ENCODE measurements around the gene OR7D2.
"Not testable (repeated sequence)": the region's sequence is repeated elsewhere in the genome, so short reads cannot be mapped to it uniquely, and the experiment has no call there.

Gene OR7D2

DNA sequence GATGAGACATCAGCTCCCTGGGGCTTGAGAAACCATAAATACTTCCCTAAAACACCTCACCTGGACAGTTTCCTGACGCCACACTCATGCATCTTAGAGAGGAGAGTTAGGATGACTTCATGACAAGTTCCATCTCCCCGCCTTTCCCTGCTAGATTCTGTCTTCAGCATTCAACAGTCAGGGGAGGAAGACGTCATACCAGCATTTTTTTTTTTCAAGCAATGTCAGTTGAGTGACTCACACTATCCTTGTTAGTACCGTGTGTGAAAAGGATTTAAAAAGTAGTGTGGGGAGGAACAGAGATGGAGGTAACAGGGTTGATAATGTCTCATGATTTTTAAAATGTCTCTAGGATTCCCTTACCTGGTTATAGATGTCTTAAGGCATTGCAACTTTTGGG, at the start of gene OR7D2:
Gene OR7D2 (plus strand): TSS at position 79 of the 400 bp plus-strand sequence. CDS start 6,803 bp downstream, outside the sequence.
- no peak for DNase-seq

DNA sequence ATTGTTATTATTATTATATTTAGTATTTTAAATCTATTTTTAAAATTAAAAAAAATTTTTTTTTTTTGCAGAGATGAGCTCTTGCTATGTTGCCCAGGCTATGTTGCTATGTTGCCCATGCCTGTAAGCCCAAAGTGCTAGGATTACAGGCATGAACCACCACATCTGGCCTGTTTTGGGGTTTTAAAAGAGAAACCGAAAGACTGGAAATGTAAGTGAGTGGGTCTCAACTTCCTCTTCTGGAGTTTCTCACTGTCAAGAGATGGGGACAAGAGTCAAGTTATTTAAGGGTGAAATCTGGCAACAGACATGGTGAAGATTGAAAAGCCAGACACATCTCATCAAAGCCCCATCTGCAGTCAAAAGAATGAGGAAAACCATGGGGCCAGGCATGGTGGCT, 47.8 kb upstream of the OR7D2 start:
- no peak for DNase-seq

DNA sequence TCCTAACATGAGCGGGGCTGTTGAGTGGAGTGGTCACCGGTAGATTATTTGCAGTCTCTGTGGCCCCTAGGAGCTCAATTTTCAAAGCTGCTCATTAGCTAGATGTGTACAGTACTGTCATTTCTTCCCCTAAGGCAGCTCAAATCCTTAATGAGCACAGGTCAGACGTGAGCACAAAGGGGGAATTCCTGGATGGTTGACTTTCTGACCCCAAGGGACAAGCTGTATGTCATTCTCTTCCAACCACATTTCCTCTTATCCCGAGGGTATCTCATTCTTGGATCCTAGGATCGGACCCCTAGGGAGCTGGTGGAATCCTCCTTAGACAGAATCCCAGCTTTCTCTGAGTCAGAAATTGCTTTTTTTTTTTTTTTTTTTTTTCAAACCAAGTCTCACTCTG, 46.4 kb upstream of the OR7D2 start:
- DNase-seq = no peak

- DNase-seq = no peak
Measured at GRCh38 chr19:9139609-9140158, 39.1 kb upstream of the OR7D2 start.

DNA sequence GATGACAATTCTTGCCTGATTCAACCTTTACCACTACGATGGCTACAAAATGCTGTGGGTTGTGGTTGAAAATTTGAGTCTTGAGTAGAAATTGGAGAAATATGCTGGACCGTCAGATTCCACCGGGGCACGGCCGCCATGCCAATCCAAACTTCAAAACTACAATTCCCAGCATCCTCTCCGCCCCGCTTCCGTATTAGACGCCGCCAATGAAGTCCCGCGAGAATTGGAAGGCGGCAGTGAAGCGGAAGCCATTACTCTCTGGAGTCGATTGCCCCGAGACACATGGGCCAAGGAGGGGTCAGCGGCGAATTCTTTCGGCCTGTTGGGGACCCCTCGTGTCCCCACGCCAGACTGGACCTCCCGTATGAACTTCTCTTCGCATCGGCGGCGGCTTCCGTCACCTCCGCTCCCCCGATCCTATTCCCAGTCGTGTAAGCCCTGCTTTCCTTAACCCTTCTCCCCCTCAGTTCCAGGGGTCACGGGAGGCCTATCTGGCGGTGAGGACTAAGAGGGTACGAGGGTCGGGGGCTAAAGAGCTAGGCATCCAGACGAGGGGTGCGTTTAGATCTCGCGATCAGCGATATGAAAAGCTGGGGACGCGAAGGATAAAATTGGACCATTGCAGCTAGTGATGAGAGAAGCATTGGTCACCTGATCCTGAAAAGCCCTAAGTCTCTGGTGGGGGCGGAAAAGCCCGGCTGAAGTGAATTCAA, 38.5 kb upstream of the OR7D2 start, which contains the start of gene ZNF317:
Gene ZNF317 (plus strand): TSS at position 239 of the 716 bp plus-strand sequence. CDS start 15,620 bp downstream, outside the sequence.
- peak; percentile 88 for DNase-seq

GRCh38 chr19:9144920-9145319, 33.9 kb upstream of the OR7D2 start:
- no peak for DNase-seq

DNA sequence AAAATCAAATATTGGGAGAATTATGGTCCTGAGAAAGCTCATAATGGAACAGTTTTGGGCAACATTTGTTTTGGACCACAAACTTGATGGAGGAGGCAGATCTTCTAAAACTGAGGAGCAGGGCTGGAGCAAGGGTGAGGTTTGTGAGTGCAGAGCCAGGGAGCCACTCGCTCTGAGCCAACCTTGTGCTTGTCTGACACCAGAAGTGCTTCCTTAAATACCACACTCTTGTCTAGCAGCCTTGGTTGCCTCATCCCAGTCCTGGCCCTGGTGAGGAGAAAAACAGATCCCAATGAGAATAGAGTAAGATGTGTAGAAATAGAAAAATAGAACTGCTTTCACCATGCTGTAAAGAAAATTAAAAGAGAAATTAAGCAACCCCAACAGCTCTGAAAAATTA, 31.9 kb upstream of the OR7D2 start:
- DNase-seq = no peak

DNA sequence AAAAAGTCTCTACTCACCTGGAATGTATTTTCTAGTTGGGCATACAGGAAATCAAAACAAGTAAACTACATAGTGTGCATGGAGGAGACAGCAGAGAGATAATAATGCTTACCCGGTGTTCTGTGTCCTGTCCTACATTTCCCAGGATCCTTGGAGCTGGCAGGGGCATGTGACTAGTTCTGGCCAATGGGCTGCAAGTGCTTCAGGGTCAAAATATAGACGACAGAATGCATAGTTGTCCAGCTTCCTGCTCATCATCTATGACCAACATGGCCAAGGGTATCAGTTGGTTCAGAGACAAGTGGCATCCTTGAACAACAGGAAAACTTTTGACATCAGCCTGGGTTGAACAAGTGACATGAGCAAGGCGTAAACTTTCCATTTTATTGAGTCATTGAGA, 30.1 kb upstream of the OR7D2 start:
- DNase-seq = no peak

- no peak for DNase-seq
Measured at GRCh38 chr19:9149997-9150396, 28.8 kb upstream of the OR7D2 start.

- DNase-seq = no peak
Measured at GRCh38 chr19:9150650-9151049, 28.1 kb upstream of the OR7D2 start.

DNA sequence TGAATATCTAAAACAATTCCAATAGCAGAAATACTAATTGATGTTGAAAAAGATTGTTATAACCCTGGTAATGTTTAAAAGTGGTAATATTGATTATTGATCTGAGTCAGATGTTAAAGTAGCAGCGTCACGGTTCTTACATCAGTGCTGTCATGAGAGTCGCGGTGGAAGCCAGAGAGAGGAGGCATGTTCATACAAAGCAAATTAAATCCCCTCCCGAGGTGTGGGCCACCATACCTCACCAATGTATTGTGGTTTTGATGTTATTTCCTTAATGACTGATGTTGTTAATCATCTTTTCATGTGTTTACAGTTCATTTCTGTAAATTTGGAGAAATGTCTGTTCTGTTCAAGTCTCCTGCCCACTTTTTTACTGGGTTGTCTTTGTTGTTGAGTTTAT, 27.4 kb upstream of the OR7D2 start:
- DNase-seq = no peak

GRCh38 chr19:9155591-9155990, 23.2 kb upstream of the OR7D2 start:
- DNase-seq = no peak

DNA sequence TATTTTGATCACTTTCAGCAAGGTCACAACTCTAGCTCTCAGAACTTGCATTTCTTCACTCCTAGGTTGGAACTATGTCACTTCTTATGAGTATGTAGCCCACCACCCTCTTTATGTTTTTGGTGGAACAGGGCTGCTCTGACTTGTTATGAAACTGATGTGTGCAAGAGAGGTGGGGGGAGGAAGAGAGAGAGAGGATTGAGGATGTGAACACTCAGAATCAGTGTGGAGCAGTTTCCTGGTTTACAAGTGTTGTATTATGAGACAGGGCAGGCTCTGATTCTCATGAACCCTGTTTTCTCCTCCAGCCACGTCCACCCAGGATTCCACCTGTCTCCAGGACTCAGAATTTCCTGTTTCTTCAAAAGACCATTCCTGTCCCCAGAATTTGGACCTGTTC, 22.5 kb upstream of the OR7D2 start:
- DNase-seq = no peak

- no peak for DNase-seq
Measured at GRCh38 chr19:9159891-9160290, 18.9 kb upstream of the OR7D2 start.

- no peak for DNase-seq
Measured at GRCh38 chr19:9161427-9161826, 17.4 kb upstream of the OR7D2 start.

- DNase-seq = no peak
Measured at GRCh38 chr19:9165261-9165660, 13.5 kb upstream of the OR7D2 start.

- DNase-seq = no peak
Measured at GRCh38 chr19:9166846-9167245, 11.9 kb upstream of the OR7D2 start.

DNA sequence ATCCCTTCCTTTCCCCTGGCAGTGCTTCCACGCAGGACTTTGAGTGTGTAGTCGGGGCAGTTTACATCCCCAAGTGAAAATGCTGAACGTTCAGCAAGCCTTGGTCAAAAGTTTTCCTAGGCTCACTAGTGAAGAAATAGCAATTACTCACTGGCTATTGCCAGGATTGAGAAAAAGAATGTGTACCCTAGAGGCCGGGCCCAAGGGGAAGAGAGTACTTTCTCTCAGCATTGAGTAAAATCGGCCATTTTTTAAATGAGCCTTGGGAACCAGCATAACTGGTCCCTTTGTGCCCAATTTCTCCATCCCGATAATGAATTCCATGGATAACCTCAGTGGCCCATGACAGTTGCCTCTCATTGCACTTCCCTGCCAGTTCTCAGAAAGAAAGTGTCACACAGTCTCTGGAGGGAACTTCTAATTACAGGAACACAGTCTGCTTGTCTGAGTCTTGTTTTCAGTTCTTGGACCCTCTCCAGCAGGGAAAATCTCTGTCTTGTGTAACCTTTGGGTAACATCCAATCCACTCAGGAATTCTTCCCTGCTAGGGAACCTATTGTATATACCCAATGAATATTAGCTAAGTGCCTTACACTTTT, 7.3 kb upstream of the OR7D2 start:
- DNase-seq = no peak

DNA sequence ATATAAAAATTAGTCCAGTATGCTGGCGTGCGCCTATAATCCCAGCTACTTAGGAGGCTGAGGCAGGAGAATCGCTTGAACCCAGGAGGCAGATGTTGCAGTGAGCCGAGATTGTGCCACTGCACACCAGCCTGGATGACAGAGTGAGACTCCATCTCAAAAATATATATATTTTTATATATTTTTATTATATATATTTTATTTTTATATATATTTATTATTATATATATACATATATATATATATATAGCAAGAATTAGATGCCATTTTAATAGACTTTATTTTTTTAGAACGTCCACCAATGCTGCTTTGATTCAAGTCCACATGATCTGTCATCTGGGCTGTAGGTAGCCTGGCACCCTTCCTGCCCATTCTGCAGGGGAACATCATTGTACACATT, 3.5 kb upstream of the OR7D2 start:
- no peak for DNase-seq

- no peak for DNase-seq
Measured at GRCh38 chr19:9183000-9183399, 4.2 kb downstream of the OR7D2 start.

DNA sequence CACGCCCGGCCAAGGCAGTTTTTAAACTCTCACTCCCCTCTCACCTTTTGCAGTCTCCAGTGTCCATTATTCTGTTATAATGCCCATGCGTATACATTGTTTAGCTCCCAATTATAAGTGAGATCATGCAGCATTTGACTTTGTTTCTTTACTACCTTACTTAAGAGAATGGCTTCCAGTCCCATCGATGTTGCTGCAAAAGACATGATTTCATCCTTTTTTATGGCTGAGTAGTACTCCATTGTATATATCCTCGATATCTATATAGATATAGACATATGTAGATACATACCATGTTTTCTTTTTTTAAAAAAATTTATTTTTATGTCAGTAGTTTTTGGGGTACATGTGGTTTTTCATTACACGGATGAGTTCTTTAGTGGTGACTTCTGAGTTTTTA, 8.4 kb downstream of the OR7D2 start:
- DNase-seq = no peak

- no peak for DNase-seq
Measured at GRCh38 chr19:9189535-9189934, 10.8 kb downstream of the OR7D2 start.

DNA sequence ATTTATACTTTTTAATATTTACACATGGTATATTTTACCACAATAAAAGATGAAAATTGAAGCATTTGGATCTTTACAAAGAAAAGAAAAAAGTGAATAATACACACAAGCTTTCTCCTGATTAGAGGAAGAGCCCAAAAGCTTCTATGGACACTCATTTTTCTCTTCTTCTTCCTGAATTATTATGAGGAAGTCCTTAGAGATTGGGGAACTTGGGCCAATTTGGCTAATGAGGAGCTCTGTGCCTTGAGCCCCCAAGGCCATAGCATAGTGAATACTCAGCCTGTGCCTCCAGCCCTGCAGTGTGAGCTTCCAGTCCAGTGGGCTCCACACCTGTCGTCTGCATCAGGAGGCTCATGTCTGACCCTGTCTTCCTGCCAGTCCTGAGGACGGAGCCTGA, 19.3 kb downstream of the OR7D2 start:
- not testable (repeated sequence) for DNase-seq

GRCh38 chr19:9205501-9206113, 26.8 kb downstream of the OR7D2 start:
- DNase-seq = no peak
